ENCODE measurements around the gene OR8J1. TPM values are rescaled to one million over a fixed set of nuclear protein-coding genes. Genes with fewer than 3 reads are reported as not detected.

Gene OR8J1, protein sequence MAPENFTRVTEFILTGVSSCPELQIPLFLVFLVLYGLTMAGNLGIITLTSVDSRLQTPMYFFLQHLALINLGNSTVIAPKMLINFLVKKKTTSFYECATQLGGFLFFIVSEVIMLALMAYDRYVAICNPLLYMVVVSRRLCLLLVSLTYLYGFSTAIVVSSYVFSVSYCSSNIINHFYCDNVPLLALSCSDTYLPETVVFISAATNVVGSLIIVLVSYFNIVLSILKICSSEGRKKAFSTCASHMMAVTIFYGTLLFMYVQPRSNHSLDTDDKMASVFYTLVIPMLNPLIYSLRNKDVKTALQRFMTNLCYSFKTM
- not detected for total RNA-seq

DNA sequence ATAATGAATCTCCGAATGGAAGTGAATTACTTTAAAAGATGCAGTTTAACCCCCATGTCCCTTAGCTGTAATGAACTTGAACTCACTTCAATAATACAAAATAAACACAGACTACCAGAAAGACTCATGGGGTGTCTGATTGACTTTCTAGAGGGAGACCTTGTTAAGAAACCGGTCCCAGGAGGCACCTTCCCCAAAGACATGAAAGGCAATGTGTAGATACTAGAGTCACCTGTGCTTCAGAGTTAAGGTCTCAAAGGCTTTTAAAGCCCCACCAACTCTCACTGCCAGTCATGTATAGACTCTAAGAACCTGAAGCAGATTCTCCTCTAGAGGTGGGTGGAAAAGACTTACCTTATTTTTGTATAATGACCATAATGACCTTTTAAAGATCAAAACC lies at the start of gene OR8J1:
Gene OR8J1 (plus strand): TSS at position 301 of the 400 bp plus-strand sequence. CDS start 5,956 bp downstream, outside the sequence.
- no peaks in the 10 kb centered on the region for H3K4me1 ChIP-seq
- DNase-seq (ENCODE audit: extremely low spot score in 2 of 2), result no peak
- H3K36me3 ChIP-seq, result no peaks in the 10 kb centered on the region
- no peaks in the 10 kb centered on the region for H3K9me3 ChIP-seq
- intact Hi-C loops (cut with DNase I), result no loop called here
- H3K27ac ChIP-seq, result no peak within 1 kb of the TSS
- TF ChIP-seq POLR2AphosphoS5 (IDR thresholded peaks at IDR 0.05; ENCODE audit: insufficient read depth in 1 of 2, low read depth in 1 of 2) (no peak), POLR2A (IDR thresholded peaks at IDR 0.05) (no peak)
- TF ChIP-seq, protein P1, sequence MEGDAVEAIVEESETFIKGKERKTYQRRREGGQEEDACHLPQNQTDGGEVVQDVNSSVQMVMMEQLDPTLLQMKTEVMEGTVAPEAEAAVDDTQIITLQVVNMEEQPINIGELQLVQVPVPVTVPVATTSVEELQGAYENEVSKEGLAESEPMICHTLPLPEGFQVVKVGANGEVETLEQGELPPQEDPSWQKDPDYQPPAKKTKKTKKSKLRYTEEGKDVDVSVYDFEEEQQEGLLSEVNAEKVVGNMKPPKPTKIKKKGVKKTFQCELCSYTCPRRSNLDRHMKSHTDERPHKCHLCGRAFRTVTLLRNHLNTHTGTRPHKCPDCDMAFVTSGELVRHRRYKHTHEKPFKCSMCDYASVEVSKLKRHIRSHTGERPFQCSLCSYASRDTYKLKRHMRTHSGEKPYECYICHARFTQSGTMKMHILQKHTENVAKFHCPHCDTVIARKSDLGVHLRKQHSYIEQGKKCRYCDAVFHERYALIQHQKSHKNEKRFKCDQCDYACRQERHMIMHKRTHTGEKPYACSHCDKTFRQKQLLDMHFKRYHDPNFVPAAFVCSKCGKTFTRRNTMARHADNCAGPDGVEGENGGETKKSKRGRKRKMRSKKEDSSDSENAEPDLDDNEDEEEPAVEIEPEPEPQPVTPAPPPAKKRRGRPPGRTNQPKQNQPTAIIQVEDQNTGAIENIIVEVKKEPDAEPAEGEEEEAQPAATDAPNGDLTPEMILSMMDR (IDR thresholded peaks at IDR 0.05), result no peak
- no peak within 1 kb of the TSS for H3K4me3 ChIP-seq
- H3K27me3 ChIP-seq, result no peaks in the 10 kb centered on the region

DNA sequence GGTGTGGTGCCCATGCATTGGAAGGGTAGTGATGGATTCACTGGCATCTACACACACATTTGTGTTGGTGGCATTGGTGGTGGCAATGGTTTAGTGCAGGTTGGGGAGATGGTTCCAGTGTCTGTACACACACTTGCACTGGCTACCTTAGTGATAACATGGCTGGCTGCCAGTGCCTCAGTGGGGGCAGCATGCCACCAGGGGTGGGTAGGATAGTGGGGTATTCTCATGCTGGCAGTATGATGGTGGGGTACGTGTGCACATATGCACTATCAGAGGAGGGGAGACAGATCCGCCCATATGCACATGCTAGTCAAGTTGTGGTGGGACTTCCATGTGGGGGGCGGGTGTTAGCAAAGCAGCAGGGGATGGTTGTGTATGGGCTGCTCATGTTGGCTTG lies 46.3 kb upstream of the OR8J1 start:
- Histone ChIP-seq H3K27ac (no peak overlapping the region), H3K36me3 (no peaks in the 10 kb centered on the region), H3K4me3 (no peak overlapping the region), H3K27me3 (no peaks in the 10 kb centered on the region), H3K9me3 (no peaks in the 10 kb centered on the region), H3K4me1 (no peaks in the 10 kb centered on the region)
- no peak for DNase-seq (ENCODE audit: extremely low spot score in 2 of 2)
- intact Hi-C loops (cut with DNase I), result no loop called here
- TF ChIP-seq, protein P1 (IDR thresholded peaks at IDR 0.05), result no peak

- Histone ChIP-seq H3K9me3 (no peaks in the 10 kb centered on the region), H3K36me3 (no peaks in the 10 kb centered on the region), H3K27ac (no peak within 1 kb of the TSS), H3K27me3 (no peaks in the 10 kb centered on the region), H3K4me1 (no peaks in the 10 kb centered on the region), H3K4me3 (no peak within 1 kb of the TSS)
- TF ChIP-seq POLR2A (IDR thresholded peaks at IDR 0.05) (no peak), POLR2AphosphoS5 (IDR thresholded peaks at IDR 0.05; ENCODE audit: insufficient read depth in 1 of 2, low read depth in 1 of 2) (no peak)
- TF ChIP-seq, protein P1 (IDR thresholded peaks at IDR 0.05), result no peak
- DNase-seq (ENCODE audit: extremely low spot score in 2 of 2), result no peak
- intact Hi-C loops (cut with DNase I), result no loop called here
These were observed 39.2 kb upstream of the OR8J1 start, which contains the start of gene OR8K3 for GRCh38 chr11:56314844-56315243. Gene OR8K3, plus strand, starts transcription at chr11:56315144. Its CDS starts 3,163 bp downstream, at chr11:56318307.

DNA sequence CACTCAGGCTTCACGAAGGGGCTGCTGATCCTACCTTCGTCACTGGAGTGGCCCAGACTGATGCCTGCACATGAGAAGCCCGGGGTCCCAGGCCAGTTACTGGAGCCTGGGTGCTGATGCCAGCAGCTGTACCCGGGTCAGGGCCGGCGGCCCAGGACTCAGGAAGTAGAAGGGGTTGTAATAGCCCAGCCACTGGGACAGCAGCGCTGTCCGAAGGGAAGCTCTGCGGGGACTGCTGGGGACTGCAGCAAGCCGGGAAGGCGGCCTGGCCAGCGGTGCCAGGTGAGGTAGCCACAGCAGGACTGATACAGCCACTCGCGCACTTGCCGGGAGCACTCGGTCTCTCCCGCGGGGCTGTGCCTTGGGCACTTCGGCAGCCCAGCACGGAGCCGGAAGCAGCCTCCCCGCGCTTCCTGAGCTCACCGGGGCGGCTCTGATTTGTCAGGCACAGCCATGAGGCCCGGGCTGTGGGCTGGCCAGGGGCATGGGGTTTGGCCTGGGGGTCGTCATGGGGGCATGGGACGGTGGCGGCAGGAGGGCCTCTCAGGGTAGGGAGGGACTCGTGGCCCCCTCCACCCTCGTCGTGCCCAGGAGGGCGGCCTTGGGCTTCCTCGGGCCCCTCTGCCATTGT lies 22.1 kb upstream of the OR8J1 start:
- TF ChIP-seq POLR2A (IDR thresholded peaks at IDR 0.05) (no peak), POLR2AphosphoS5 (IDR thresholded peaks at IDR 0.05; ENCODE audit: insufficient read depth in 1 of 2, low read depth in 1 of 2) (no peak)
- TF ChIP-seq, protein P1 (IDR thresholded peaks at IDR 0.05), result no peak
- Histone ChIP-seq H3K27ac (no peak overlapping the region), H3K27me3 (no peaks in the 10 kb centered on the region), H3K4me1 (no peaks in the 10 kb centered on the region), H3K4me3 (no peak overlapping the region), H3K36me3 (no peaks in the 10 kb centered on the region), H3K9me3 (no peaks in the 10 kb centered on the region)
- intact Hi-C loops (cut with DNase I), result no loop called here
- DNase-seq (ENCODE audit: extremely low spot score in 2 of 2), result no peak

GRCh38 chr11:56333156-56333555 lies 20.9 kb upstream of the OR8J1 start:
- Histone ChIP-seq H3K27ac (no peak overlapping the region), H3K4me3 (no peak overlapping the region), H3K9me3 (no peaks in the 10 kb centered on the region), H3K4me1 (no peaks in the 10 kb centered on the region), H3K27me3 (no peaks in the 10 kb centered on the region), H3K36me3 (no peaks in the 10 kb centered on the region)
- intact Hi-C loops (cut with DNase I), result no loop called here
- no peak for DNase-seq (ENCODE audit: extremely low spot score in 2 of 2)
- TF ChIP-seq POLR2AphosphoS5 (IDR thresholded peaks at IDR 0.05; ENCODE audit: insufficient read depth in 1 of 2, low read depth in 1 of 2) (no peak), POLR2A (IDR thresholded peaks at IDR 0.05) (no peak)
- TF ChIP-seq, protein P1 (IDR thresholded peaks at IDR 0.05), result no peak
